Suprapubic skin (tissue), 4 donors: ENCODE measurements around the gene UBL3. TPM values are rescaled to one million over a fixed set of nuclear protein-coding genes. Genes with fewer than 3 reads are reported as not detected.
A peak's percentile ranks its signal among the peaks of the same experiment; 100 is the strongest.

ENCODE experiments used
- DNase-seq, 2 donors: peaks; one replicate each; pipeline ENCODE4 v3.0.0-alpha.2; 2019; ENCODE audit warnings: low spot score in 2 of 2
- H3K27ac ChIP-seq: fragments of 200-600 bp; sonication (generic); one replicate; pipeline ENCODE4 v1.5.1; 2019
- H3K27me3 ChIP-seq: fragments of 200-600 bp; sonication (generic); one replicate; pipeline ENCODE4 v1.5.1; 2019
- H3K36me3 ChIP-seq: fragments of 200-600 bp; sonication (generic); one replicate; pipeline ENCODE4 v1.5.1; 2019
- H3K4me1 ChIP-seq: fragments of 200-600 bp; sonication (generic); one replicate; pipeline ENCODE4 v1.5.1; 2019
- H3K4me3 ChIP-seq: fragments of 200-600 bp; sonication (generic); one replicate; pipeline ENCODE4 v1.5.1; 2019; ENCODE audit warnings: mild to moderate bottlenecking
- H3K9me3 ChIP-seq: fragments of 200-600 bp; sonication (generic); one replicate; pipeline ENCODE4 v1.5.1; 2019
- CTCF ChIP-seq, 2 donors: fragments of 200-600 bp in 1 of 2; fragments of 450-650 bp in 1 of 2; sonication (generic) in 1 of 2; IDR thresholded peaks; one replicate each; pipeline ENCODE4 v1.5.1; 2016 to 2019; ENCODE audit warnings: antibody characterized with exemption in 2 of 2, mild to moderate bottlenecking in 1 of 2, moderate library complexity in 1 of 2
- EP300 ChIP-seq: sonication (generic); formaldehyde crosslinking; IDR thresholded peaks from one replicate; pipeline ENCODE4 v1.6.1; 2017; ENCODE audit warnings: antibody characterized with exemption
- POLR2A ChIP-seq, 2 donors: fragments of 450-650 bp; IDR thresholded peaks; one replicate each; pipeline ENCODE4 v1.6.1; 2017; ENCODE audit warnings: antibody characterized with exemption in 2 of 2, mild to moderate bottlenecking in 2 of 2, moderate library complexity in 2 of 2
- POLR2AphosphoS5 ChIP-seq, 3 donors: sonication (generic); formaldehyde crosslinking; IDR thresholded peaks; one replicate each; pipeline ENCODE4 v1.6.1; 2017; ENCODE audit warnings: antibody characterized with exemption in 3 of 3
- WGBS: methylation state at CpG from one replicate; pipeline ENCODE4 v1.1.5; 2018; 5-methylcytosine and 5-hydroxymethylcytosine counted together
- total RNA-seq, 4 donors: library from RNA; depleted of rRNA; stranded (reverse); fragments of >200 nt; gene quantifications; one replicate each; pipeline ENCODE4 v1.1.0, GENCODE V29; 2016

The UBL3 gene
- total RNA-seq: 10 to 100 TPM; 37.7 to 66.2 (median 48.5) TPM

- peak in 1 of 3 donors; percentile 84 for TF ChIP-seq POLR2AphosphoS5 (IDR thresholded peaks at IDR 0.05)
- TF ChIP-seq EP300: no peak
- peak; percentile 45 to 93 for TF ChIP-seq POLR2A (IDR thresholded peaks at IDR 0.05)
- TF ChIP-seq CTCF (IDR thresholded peaks at IDR 0.05): no peak
- Histone ChIP-seq H3K9me3 (no peaks in the 10 kb centered on the region), H3K36me3 (no peaks in the 10 kb centered on the region), H3K27ac (peak within 1 kb of the TSS; percentile 98), H3K27me3 (no peaks in the 10 kb centered on the region), H3K4me3 (peak within 1 kb of the TSS; percentile 84), H3K4me1 (peaks cover 29% of the 10 kb centered on the region)
- under 1% methylated on average over 64 of the region's 64 CpGs for WGBS
- peak; percentile 98 for DNase-seq
Observed at GRCh38 chr13:29850213-29850898, at the start of gene UBL3. Gene UBL3 (minus strand): TSS chr13:29850617. CDS start chr13:29849538, 1,079 bp downstream.

- no peak for TF ChIP-seq CTCF (IDR thresholded peaks at IDR 0.05)
- no peak for TF ChIP-seq POLR2A (IDR thresholded peaks at IDR 0.05)
- TF ChIP-seq POLR2AphosphoS5 (IDR thresholded peaks at IDR 0.05): no peak
- no peak for TF ChIP-seq EP300
- DNase-seq: no peak
- WGBS: 84% methylated on average over 4 of the region's 4 CpGs
- Histone ChIP-seq H3K9me3 (no peaks in the 10 kb centered on the region), H3K27me3 (no peaks in the 10 kb centered on the region), H3K4me3 (no peak overlapping the region), H3K4me1 (peaks cover 7% of the 10 kb centered on the region), H3K27ac (no peak overlapping the region), H3K36me3 (no peaks in the 10 kb centered on the region)
Observed at GRCh38 chr13:29897102-29897501, 46.7 kb upstream of the UBL3 start.

GRCh38 chr13:29893438-29893837, 43.0 kb upstream of the UBL3 start:
- H3K4me1 ChIP-seq: no peaks in the 10 kb centered on the region
- H3K27me3 ChIP-seq: no peaks in the 10 kb centered on the region
- H3K36me3 ChIP-seq: no peaks in the 10 kb centered on the region
- H3K27ac ChIP-seq: no peak overlapping the region
- H3K9me3 ChIP-seq: no peaks in the 10 kb centered on the region
- DNase-seq: no peak
- no peak for TF ChIP-seq POLR2A (IDR thresholded peaks at IDR 0.05)
- TF ChIP-seq CTCF (IDR thresholded peaks at IDR 0.05): no peak
- no peak for TF ChIP-seq EP300
- no peak for TF ChIP-seq POLR2AphosphoS5 (IDR thresholded peaks at IDR 0.05)
- H3K4me3 ChIP-seq: no peak overlapping the region

- TF ChIP-seq POLR2A (IDR thresholded peaks at IDR 0.05): no peak
- no peak for TF ChIP-seq POLR2AphosphoS5 (IDR thresholded peaks at IDR 0.05)
- TF ChIP-seq CTCF (IDR thresholded peaks at IDR 0.05): no peak
- no peak for TF ChIP-seq EP300
- no peak overlapping the region for H3K27ac ChIP-seq
- no peak for DNase-seq
- H3K4me1 ChIP-seq: no peaks in the 10 kb centered on the region
- no peaks in the 10 kb centered on the region for H3K36me3 ChIP-seq
- 86% methylated on average over 10 of the region's 10 CpGs for WGBS
- H3K9me3 ChIP-seq: no peaks in the 10 kb centered on the region
- no peak overlapping the region for H3K4me3 ChIP-seq
- H3K27me3 ChIP-seq: no peaks in the 10 kb centered on the region
Observed at GRCh38 chr13:29892151-29892550, 41.7 kb upstream of the UBL3 start.

GRCh38 chr13:29889111-29889510, 38.7 kb upstream of the UBL3 start:
- TF ChIP-seq POLR2AphosphoS5 (IDR thresholded peaks at IDR 0.05) (no peak), EP300 (no peak), CTCF (IDR thresholded peaks at IDR 0.05) (no peak), POLR2A (IDR thresholded peaks at IDR 0.05) (no peak)
- H3K4me1 ChIP-seq: no peaks in the 10 kb centered on the region

More at GRCh38 chr13:29889111-29889510, 38.7 kb upstream of the UBL3 start:
- DNase-seq: no peak
- no peaks in the 10 kb centered on the region for H3K36me3 ChIP-seq
- no peak overlapping the region for H3K4me3 ChIP-seq
- H3K9me3 ChIP-seq: no peaks in the 10 kb centered on the region
- 97% methylated on average over 3 of the region's 3 CpGs for WGBS
- no peaks in the 10 kb centered on the region for H3K27me3 ChIP-seq
- H3K27ac ChIP-seq: no peak overlapping the region
